ENCODE data around the gene MYPN. TPM values are rescaled to one million over a fixed set of nuclear protein-coding genes. Genes with fewer than 3 reads are reported as not detected.

Gene MYPN
- total and polyA plus RNA-seq, 4 donors, result 0.01 to 0.08 (median 0.03) TPM; not detected in 1

- TF ChIP-seq ZBTB33 (IDR thresholded peaks at IDR 0.05), result no peak
- TF ChIP-seq NR2F2 (IDR thresholded peaks at IDR 0.05), result no peak
- TF ChIP-seq, protein P1, sequence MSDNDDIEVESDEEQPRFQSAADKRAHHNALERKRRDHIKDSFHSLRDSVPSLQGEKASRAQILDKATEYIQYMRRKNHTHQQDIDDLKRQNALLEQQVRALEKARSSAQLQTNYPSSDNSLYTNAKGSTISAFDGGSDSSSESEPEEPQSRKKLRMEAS (IDR thresholded peaks at IDR 0.05), result no peak
- TF ChIP-seq SP1 (IDR thresholded peaks at IDR 0.05), result no peak
- TF ChIP-seq, protein P2, sequence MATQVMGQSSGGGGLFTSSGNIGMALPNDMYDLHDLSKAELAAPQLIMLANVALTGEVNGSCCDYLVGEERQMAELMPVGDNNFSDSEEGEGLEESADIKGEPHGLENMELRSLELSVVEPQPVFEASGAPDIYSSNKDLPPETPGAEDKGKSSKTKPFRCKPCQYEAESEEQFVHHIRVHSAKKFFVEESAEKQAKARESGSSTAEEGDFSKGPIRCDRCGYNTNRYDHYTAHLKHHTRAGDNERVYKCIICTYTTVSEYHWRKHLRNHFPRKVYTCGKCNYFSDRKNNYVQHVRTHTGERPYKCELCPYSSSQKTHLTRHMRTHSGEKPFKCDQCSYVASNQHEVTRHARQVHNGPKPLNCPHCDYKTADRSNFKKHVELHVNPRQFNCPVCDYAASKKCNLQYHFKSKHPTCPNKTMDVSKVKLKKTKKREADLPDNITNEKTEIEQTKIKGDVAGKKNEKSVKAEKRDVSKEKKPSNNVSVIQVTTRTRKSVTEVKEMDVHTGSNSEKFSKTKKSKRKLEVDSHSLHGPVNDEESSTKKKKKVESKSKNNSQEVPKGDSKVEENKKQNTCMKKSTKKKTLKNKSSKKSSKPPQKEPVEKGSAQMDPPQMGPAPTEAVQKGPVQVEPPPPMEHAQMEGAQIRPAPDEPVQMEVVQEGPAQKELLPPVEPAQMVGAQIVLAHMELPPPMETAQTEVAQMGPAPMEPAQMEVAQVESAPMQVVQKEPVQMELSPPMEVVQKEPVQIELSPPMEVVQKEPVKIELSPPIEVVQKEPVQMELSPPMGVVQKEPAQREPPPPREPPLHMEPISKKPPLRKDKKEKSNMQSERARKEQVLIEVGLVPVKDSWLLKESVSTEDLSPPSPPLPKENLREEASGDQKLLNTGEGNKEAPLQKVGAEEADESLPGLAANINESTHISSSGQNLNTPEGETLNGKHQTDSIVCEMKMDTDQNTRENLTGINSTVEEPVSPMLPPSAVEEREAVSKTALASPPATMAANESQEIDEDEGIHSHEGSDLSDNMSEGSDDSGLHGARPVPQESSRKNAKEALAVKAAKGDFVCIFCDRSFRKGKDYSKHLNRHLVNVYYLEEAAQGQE (IDR thresholded peaks at IDR 0.05), result no peak
- TF ChIP-seq FOXA1 (IDR thresholded peaks at IDR 0.05), result no peak
- no peak for TF ChIP-seq RAD21 (IDR thresholded peaks at IDR 0.05)
- no peak for TF ChIP-seq TAF1 (conservative IDR thresholded peaks at IDR 0.05)
- no peak for TF ChIP-seq CTCF (IDR thresholded peaks at IDR 0.05; ENCODE audit: low read depth, low read length, missing input control)
- no peak for TF ChIP-seq YY1 (IDR thresholded peaks at IDR 0.05)
- TF ChIP-seq HNF4G (IDR thresholded peaks at IDR 0.05), result no peak
- TF ChIP-seq JUND (IDR thresholded peaks at IDR 0.05), result no peak
- no peak for TF ChIP-seq ATF3 (IDR thresholded peaks at IDR 0.05)
- TF ChIP-seq HNF4A (conservative IDR thresholded peaks at IDR 0.05), result no peak
- no peak for TF ChIP-seq GABPA (IDR thresholded peaks at IDR 0.05 in 1 of 2, conservative IDR thresholded peaks at IDR 0.05 in 1 of 2)
- TF ChIP-seq EGR1 (IDR thresholded peaks at IDR 0.05; ENCODE audit: low read depth in 2 of 2), result no peak
- TF ChIP-seq RXRA (IDR thresholded peaks at IDR 0.05), result no peak
- TF ChIP-seq FOXA2 (IDR thresholded peaks at IDR 0.05), result no peak
- Histone ChIP-seq H3K4me1 (ENCODE audit: control insufficient read depth in 4 of 4, insufficient read depth in 4 of 4, low read length in 3 of 4) (no peaks in the 10 kb centered on the region), H3K9ac (ENCODE audit: low read depth in 1 of 2, low read length in 2 of 2) (no peak overlapping the region), H3K27me3 (ENCODE audit: control insufficient read depth in 4 of 4, insufficient read depth in 4 of 4, low read length in 3 of 4) (no peaks in the 10 kb centered on the region), H3K4me3 (ENCODE audit: low read depth in 1 of 3, low read length in 3 of 3) (no peak overlapping the region), H3K27ac (ENCODE audit: low read depth in 1 of 2, low read length in 2 of 2) (no peak overlapping the region), H3K9me3 (ENCODE audit: control insufficient read depth in 4 of 4, low read length in 3 of 4) (no peaks in the 10 kb centered on the region), H3K36me3 (ENCODE audit: control insufficient read depth in 4 of 4, insufficient read depth in 3 of 4, low read depth in 1 of 4, low read length in 3 of 4) (peaks cover 0 to 4% (median under 1%) of the 10 kb centered on the region in 4 donors)
- no peak for DNase-seq (ENCODE audit: low spot score)
- WGBS, result 94% methylated on average over 3 of the region's 3 CpGs
Measured at GRCh38 chr10:68237173-68237572, 127.9 kb downstream of the MYPN start.
